ENCODE results near the gene SF3B4.
"Not testable (repeated sequence)": the region's sequence is repeated elsewhere in the genome, so short reads cannot be mapped to it uniquely, and the experiment has no call there.

SF3B4 gene

DNA sequence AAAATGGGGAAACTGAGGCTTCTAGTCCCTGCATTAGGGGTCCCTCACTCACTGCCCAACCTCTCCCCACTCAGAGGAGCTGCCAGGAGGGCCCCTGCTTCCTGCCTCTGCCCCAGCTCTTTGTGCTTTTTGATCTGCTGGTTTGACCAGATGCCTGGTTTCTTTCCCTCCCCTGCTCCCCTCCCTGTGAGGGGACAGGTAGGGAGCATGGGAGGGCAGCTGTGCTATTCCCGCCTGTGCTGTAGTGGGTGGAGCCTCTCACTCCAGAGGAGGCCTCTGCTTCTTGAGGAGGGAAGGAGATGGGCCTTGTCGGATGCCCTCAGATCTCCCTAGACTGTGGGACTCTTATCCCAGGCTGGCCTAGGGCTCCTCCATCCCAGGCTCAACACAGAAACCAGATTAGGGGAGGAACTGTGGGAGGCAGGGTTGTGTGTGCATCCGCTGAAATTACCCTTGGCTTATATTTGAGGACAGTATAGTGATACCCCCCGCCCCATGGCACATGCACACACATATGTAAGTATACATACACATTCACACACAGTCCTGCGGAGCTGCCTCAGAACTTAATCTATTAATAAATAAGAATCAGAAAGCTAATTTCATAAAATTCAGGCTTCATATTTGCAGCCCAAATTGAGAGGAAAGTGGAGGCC, 23.6 kb downstream of the SF3B4 start:
- H3K4me3 ChIP-seq (ENCODE audit: low read length): no peak overlapping the region
- no peak for DNase-seq (ENCODE audit: low read depth, low spot score)

DNA sequence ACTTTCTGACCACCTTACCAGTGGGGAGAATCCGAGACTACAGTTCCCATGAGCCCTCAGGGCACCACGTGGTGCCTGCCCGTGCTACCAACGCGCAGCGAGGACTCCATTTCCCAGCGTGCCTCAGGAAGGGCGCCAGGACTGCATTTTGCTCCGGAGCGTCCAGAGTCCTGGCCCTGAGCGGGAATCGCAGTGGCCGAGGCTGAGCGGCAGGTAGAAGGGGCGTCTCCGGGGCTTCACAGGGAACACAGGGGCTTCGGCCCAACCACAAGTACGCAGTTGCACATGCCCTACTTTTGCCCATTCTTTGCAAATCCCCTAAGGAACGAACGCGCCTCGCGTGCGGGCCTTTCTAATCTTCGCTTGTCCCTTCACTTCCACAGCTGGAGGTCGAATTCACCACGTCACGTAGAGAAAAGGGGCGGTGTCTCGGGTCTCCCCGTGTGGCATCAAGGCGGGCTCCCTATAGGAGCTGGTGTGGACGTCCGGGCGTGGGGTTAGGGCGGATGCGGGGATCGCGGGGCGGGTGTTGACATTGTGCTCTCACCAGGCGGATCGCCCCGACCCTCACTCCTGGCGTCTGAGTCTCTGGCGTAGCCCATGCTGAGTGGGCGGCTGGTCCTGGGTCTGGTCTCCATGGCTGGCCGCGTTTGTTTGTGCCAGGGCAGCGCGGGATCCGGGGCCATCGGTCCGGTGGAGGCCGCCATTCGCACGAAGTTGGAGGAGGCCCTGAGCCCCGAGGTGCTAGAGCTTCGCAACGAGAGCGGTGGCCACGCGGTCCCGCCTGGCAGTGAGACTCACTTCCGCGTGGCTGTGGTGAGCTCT, 27.9 kb downstream of the SF3B4 start, which contains the start of gene BOLA1:
BOLA1 (plus strand) TSS at position 109 of the 825 bp plus-strand sequence; CDS start at position 601, 492 bp downstream.
- peak within 1 kb of the TSS; percentile 84 for H3K4me3 ChIP-seq (ENCODE audit: low read length)
- DNase-seq (ENCODE audit: low read depth, low spot score): peak; percentile 82

DNA sequence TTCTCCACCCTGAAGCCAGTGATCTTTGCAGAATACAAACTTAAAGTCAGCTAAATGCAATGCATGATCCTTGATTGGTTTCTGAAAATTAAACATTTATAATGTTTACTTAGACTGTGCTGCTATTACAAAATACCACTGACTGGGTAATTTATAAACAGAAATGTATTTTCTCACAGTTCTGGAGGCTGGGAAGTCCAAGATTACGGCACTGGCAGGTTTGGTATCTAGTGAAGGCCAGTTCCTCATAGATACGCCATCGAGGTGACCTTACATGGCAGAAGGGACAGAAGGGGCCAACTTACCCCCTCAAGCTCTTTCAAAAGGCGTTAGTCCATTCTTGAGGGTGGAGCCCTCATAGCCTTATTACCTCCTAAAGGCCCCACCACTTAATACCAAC, 31.0 kb downstream of the SF3B4 start:
- no peak overlapping the region for H3K4me3 ChIP-seq (ENCODE audit: low read length)
- DNase-seq (ENCODE audit: low read depth, low spot score): no peak

- peak overlapping the region; percentile 66 for H3K4me3 ChIP-seq (ENCODE audit: low read length)
- DNase-seq (ENCODE audit: low read depth, low spot score): no peak
Measured at GRCh38 chr1:149888999-149889289, 38.7 kb downstream of the SF3B4 start.

GRCh38 chr1:149888247-149888998, 39.2 kb downstream of the SF3B4 start:
- H3K4me3 ChIP-seq (ENCODE audit: low read length): peak overlapping the region; percentile 66
- DNase-seq (ENCODE audit: low read depth, low spot score): peak; percentile 95

- peak overlapping the region; percentile 66 for H3K4me3 ChIP-seq (ENCODE audit: low read length)
- peak; percentile 99 for DNase-seq (ENCODE audit: low read depth, low spot score)
Measured at GRCh38 chr1:149887456-149888246, 40.0 kb downstream of the SF3B4 start.

DNA sequence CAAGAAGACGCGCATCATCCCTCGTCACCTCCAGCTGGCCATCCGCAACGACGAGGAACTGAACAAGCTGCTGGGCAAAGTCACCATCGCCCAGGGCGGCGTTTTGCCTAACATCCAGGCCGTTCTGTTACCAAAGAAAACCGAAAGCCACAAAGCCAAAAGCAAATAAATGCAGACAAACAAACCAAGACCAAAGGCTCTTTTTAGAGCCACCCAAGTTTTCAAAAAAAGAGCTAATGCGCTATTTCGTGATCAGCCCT, 40.5 kb downstream of the SF3B4 start:
- not testable (repeated sequence) for DNase-seq (ENCODE audit: low read depth, low spot score)
- H3K4me3 ChIP-seq (ENCODE audit: low read length): peak overlapping the region; percentile 66

- DNase-seq (ENCODE audit: low read depth, low spot score): peak; percentile 100
- peak overlapping the region; percentile 66 for H3K4me3 ChIP-seq (ENCODE audit: low read length)
Measured at GRCh38 chr1:149886396-149887195, 41.0 kb downstream of the SF3B4 start.

GRCh38 chr1:149886121-149886395, 41.5 kb downstream of the SF3B4 start:
- peak; percentile 25 for DNase-seq (ENCODE audit: low read depth, low spot score)
- peak overlapping the region; percentile 65 for H3K4me3 ChIP-seq (ENCODE audit: low read length)

DNA sequence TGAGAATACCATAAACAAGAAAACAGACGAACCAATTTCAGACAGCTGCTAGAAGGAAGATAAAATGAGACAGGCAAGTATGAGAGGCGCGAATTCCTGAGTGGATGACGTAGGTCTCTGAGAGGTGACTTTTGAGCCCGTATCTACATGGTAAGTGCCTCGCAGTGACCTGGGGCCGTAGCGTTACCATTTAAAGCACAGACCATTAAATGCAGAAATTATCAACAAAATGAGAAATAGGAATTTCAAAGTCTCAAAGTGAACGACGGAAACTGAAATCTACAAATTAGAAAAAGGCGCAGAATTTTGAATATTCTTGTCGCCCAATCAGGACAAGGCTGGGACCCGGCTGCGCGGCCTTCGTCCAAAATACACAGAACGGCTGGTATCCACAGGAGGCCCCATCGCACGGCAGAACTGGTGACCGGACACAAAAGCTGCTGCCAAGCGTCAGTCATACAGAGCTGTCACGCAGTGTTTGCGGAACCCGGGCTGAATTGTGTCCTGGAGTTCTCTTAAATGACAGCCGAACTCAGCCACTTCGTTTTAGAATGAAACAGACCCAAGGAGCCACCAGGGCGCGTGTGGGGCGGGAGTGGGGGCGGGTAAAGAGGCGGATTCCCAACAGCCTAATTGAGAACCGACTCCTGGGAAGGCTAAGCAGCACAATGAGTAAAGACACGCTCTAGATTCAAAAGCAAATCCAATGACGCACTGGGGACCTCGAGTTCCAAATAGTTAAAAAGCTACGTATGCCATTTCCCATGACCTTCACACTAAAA, 42.1 kb downstream of the SF3B4 start:
- DNase-seq (ENCODE audit: low read depth, low spot score): peak; percentile 68
- H3K4me3 ChIP-seq (ENCODE audit: low read length): peak overlapping the region; percentile 65

- H3K4me3 ChIP-seq (ENCODE audit: low read length): peak overlapping the region; percentile 65
- peak; percentile 41 for DNase-seq (ENCODE audit: low read depth, low spot score)
Measured at GRCh38 chr1:149884433-149885338, 42.9 kb downstream of the SF3B4 start.

GRCh38 chr1:149883598-149884247, 43.9 kb downstream of the SF3B4 start:
- DNase-seq (ENCODE audit: low read depth, low spot score): no peak
- no peak overlapping the region for H3K4me3 ChIP-seq (ENCODE audit: low read length)

GRCh38 chr1:149881876-149882275, 45.7 kb downstream of the SF3B4 start:
- no peak for DNase-seq (ENCODE audit: low read depth, low spot score)
- no peak overlapping the region for H3K4me3 ChIP-seq (ENCODE audit: low read length)

DNA sequence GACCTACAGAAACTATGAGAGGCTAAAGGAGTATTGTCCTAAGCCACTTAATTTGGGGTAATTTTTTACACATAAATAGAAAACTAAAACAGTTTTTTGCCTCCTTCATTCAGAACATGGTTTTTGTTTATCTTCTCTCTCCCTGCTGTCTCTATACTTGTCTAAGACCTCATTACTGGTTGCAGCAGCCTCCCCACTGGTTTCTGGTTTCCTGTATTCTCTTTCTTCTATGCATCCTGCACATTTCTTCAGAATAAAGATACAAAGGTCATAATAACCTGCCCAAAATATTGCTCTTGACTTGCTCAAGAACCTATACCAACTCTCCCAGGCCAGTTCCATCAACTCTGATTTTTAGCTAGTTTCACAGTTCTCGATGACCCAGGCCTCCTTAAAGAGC, 48.0 kb downstream of the SF3B4 start:
- H3K4me3 ChIP-seq (ENCODE audit: low read length): no peak overlapping the region
- peak; percentile 64 for DNase-seq (ENCODE audit: low read depth, low spot score)

DNA sequence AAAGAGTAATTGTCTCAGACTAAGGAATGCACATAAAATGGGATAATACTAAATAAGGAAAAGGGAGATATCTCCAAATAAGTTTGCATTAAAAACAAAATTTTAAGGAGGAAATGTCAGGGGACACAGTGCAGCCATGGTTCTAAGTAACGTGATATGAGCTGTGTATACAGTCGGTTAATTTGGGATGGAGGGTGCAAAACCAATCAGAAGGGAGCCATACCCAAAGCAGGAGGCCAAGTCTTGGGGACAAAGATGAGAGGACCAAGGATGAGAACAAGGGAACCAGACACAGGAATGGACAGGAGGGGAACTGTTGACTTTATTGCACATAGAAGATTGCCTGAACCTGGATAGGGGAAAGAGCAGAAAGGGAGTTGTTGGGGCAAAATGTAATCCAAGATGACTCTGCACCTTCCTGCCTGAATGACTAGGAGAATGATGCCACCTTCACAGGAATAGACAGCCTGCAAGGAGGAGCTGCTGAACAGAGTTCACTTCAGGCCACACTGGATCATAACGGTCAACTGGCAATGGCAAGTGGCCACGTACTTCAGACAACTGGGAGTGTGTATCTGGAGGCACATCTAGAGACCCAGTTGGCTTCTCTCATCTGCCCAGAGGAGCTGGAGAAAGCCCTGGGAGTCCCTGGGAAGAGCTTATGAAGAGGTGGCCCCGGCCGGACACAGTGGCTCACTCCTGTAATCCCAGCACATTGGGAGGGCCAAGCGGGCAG, 50.2 kb downstream of the SF3B4 start:
- no peak overlapping the region for H3K4me3 ChIP-seq (ENCODE audit: low read length)
- DNase-seq (ENCODE audit: low read depth, low spot score): no peak
